OCI-LY3 (cell line): Measurements from ENCODE around the gene SLC39A6.

Source experiments
- CTCF ChIP-seq: fragments of 200-600, 300-600 bp; sonication (generic); IDR thresholded peaks from 2 replicates; pipeline ENCODE4 v1.5.1; 2014; ENCODE audit warnings: antibody characterized with exemption, low read length, low read depth
- EZH2phosphoT487 ChIP-seq: fragments of 200-600 bp; shearing (Covaris generic); IDR thresholded peaks from 2 replicates; pipeline ENCODE4 v1.6.1; 2018; ENCODE audit warnings: antibody characterized with exemption, mixed run types, low read depth

GRCh38 chr18:36132756-36133155, 3.6 kb upstream of the SLC39A6 start:
- TF ChIP-seq CTCF (no peak), EZH2phosphoT487 (no peak)
